Regular cardiac myocyte (primary cell): ENCODE data around the gene SYNPO2. TPM values are rescaled to one million over a fixed set of nuclear protein-coding genes. Genes with fewer than 3 reads are reported as not detected.

Experiments used
- total RNA-seq: library from RNA; depleted of rRNA; stranded (reverse); fragments of >200 nt; gene quantifications from 2 replicates; pipeline ENCODE4 v1.2.3, GENCODE V29; 2014

The SYNPO2 gene, protein sequence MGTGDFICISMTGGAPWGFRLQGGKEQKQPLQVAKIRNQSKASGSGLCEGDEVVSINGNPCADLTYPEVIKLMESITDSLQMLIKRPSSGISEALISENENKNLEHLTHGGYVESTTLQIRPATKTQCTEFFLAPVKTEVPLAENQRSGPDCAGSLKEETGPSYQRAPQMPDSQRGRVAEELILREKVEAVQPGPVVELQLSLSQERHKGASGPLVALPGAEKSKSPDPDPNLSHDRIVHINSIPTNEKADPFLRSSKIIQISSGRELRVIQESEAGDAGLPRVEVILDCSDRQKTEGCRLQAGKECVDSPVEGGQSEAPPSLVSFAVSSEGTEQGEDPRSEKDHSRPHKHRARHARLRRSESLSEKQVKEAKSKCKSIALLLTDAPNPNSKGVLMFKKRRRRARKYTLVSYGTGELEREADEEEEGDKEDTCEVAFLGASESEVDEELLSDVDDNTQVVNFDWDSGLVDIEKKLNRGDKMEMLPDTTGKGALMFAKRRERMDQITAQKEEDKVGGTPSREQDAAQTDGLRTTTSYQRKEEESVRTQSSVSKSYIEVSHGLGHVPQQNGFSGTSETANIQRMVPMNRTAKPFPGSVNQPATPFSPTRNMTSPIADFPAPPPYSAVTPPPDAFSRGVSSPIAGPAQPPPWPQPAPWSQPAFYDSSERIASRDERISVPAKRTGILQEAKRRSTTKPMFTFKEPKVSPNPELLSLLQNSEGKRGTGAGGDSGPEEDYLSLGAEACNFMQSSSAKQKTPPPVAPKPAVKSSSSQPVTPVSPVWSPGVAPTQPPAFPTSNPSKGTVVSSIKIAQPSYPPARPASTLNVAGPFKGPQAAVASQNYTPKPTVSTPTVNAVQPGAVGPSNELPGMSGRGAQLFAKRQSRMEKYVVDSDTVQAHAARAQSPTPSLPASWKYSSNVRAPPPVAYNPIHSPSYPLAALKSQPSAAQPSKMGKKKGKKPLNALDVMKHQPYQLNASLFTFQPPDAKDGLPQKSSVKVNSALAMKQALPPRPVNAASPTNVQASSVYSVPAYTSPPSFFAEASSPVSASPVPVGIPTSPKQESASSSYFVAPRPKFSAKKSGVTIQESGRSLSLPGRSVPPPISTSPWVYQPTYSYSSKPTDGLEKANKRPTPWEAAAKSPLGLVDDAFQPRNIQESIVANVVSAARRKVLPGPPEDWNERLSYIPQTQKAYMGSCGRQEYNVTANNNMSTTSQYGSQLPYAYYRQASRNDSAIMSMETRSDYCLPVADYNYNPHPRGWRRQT
- total RNA-seq: 13.6 and 83.4 TPM in 2 replicates

DNA sequence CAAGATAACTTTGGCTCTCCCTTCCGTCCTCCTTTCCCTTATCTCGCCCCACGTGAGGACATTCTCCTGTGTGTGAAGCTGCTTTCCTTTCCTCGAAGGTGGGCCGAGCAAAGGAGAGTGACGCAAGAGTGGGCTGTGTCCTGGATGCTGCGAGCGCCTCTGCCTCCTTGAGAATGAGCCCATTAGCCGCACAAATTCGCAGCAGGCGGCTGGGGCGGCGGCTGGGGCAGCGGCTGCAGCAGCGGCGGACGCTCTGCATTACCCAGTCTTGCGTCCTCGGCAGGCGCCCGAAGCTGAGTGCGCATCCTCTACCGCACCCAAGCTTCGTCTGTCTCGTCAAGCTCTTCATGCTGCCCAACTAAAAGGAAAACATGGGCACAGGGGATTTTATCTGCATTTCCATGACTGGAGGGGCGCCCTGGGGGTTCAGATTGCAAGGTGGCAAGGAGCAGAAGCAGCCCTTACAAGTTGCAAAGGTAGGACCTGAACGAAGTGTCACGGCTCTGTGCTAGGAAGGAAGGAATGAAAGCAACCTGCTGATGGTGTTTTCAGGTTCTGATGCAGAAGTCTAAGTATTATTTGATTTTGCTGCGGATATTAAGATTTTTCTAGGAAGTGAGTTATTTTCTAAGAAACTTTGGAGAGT is at the start of gene SYNPO2:
TSS of gene SYNPO2 (plus strand) at position 189 of the 646 bp plus-strand sequence. CDS start at position 372, 183 bp downstream.

Other genes starting within 250 kb of the SYNPO2 start
- 37.4 and 77.5 TPM in 2 replicates for gene METTL14, start 203.5 kb upstream of the SYNPO2 start, total RNA-seq
- 85.1 and 97.2 TPM in 2 replicates for gene SEC24D, start 52.7 kb upstream of the SYNPO2 start, total RNA-seq
- 2.1 and 8.5 TPM in 2 replicates for gene MYOZ2, start 247.0 kb downstream of the SYNPO2 start, total RNA-seq